B cell (primary cell): ENCODE results near the gene GANAB. TPM values are rescaled to one million over a fixed set of nuclear protein-coding genes. Genes with fewer than 3 reads are reported as not detected.
A peak's percentile ranks its signal among the peaks of the same experiment; 100 is the strongest.

ENCODE experiments used
- ATAC-seq: fragments of 200-7000 bp; cut with Tn5 transposase; one replicate; pipeline ENCODE4 v1.10.0; 2021; ENCODE audit warnings: low read depth, mild to moderate bottlenecking, moderate number of reproducible peaks, moderate library complexity
- CTCF ChIA-PET: fragments of 350-600 bp; sonication (Branson Sonifier 250); formaldehyde crosslinking; loops from one replicate; lab custom pipeline; 2021; ENCODE audit warnings: antibody characterized with exemption, inconsistent platforms; lab: Charles Lee
- POLR2A ChIA-PET: fragments of 350-600 bp; sonication (Branson Sonifier 250); formaldehyde crosslinking; loops from one replicate; lab custom pipeline; 2021; ENCODE audit warnings: antibody characterized with exemption; lab: Charles Lee
- DNase-seq: peaks from one replicate; pipeline ENCODE4 v3.0.0; 2013
- H2AFZ ChIP-seq: 2 replicates; pipeline ENCODE4 v1.6.1; 2012; ENCODE audit warnings: mild to moderate bottlenecking, low read depth, low read length; ENCODE audit not compliant: insufficient read depth, poor library complexity, severe bottlenecking
- H3K27ac ChIP-seq, 2 donors: 1 replicate in 1 of 2; 2 replicates in 1 of 2; pipeline ENCODE4 v1.5.1; 2012 to 2013; ENCODE audit warnings: low read length in 2 of 2, mild to moderate bottlenecking in 2 of 2, moderate library complexity in 1 of 2
- H3K27me3 ChIP-seq, 4 experiments: fragments of 200-600 bp in 1 of 4; sonication (generic) in 1 of 4; replicated peaks in 1 of 4; 1 replicate in 2 of 4; 2 replicates in 2 of 4; pipeline versions ENCODE4 v1.6.1 to v1.7.0; 2013 to 2016; ENCODE audit warnings: low read length in 3 of 4, mild to moderate bottlenecking in 2 of 4, mixed read lengths in 1 of 4, moderate library complexity in 1 of 4; ENCODE audit not compliant: insufficient read depth in 4 of 4, control insufficient read depth in 3 of 4; ENCODE audit errors: control extremely low read depth in 1 of 4
- H3K36me3 ChIP-seq, 2 experiments: replicated peaks in 1 of 2; 1 replicate in 1 of 2; 2 replicates in 1 of 2; pipeline versions ENCODE4 v1.6.1 to v1.7.1; 2013; ENCODE audit warnings: low read length in 1 of 2; ENCODE audit not compliant: insufficient read depth in 2 of 2, control insufficient read depth in 1 of 2; ENCODE audit errors: control extremely low read depth in 1 of 2, extremely low read depth in 1 of 2
- H3K4me1 ChIP-seq, 2 donors: fragments of 200-600 bp in 1 of 2; sonication (generic) in 1 of 2; 1 replicate in 1 of 2; 2 replicates in 1 of 2; pipeline versions ENCODE4 v1.5.1 to v1.6.1; 2013 to 2017; ENCODE audit warnings: low read length in 2 of 2; ENCODE audit not compliant: control insufficient read depth in 2 of 2, insufficient read depth in 2 of 2
- H3K4me2 ChIP-seq: replicated peaks from 2 replicates; pipeline ENCODE3; 2012; ENCODE audit warnings: mild to moderate bottlenecking, low read depth, low read length; ENCODE audit not compliant: poor library complexity, severe bottlenecking
- H3K4me3 ChIP-seq, 5 experiments: fragments of 200-600 bp in 1 of 5; sonication (generic) in 1 of 5; 1 replicate in 3 of 5; 2 replicates in 2 of 5; pipeline versions ENCODE4 v1.5.1 to v1.7.0; 2011 to 2016; ENCODE audit warnings: low read length in 4 of 5, mild to moderate bottlenecking in 4 of 5, low read depth in 2 of 5, control low read depth in 1 of 5, moderate library complexity in 1 of 5; ENCODE audit not compliant: insufficient read depth in 1 of 5; ENCODE audit errors: control extremely low read depth in 1 of 5, extremely low read depth in 1 of 5
- H3K79me2 ChIP-seq: fragments of 200-600 bp; sonication (generic); one replicate; pipeline ENCODE4 v1.6.0; 2016; ENCODE audit warnings: low read length; ENCODE audit not compliant: control insufficient read depth, insufficient read depth
- H3K9ac ChIP-seq: fragments of 200-600 bp; sonication (generic); 2 replicates; pipeline ENCODE4 v1.6.1; 2017; ENCODE audit warnings: mild to moderate bottlenecking, low read length, moderate library complexity
- H3K9me3 ChIP-seq, 3 donors: one replicate each; pipeline versions ENCODE4 v1.6.1 to v1.7.1; 2013; ENCODE audit warnings: low read length in 2 of 3; ENCODE audit not compliant: control insufficient read depth in 2 of 3, insufficient read depth in 1 of 3; ENCODE audit errors: control extremely low read depth in 1 of 3
- H4K20me1 ChIP-seq: 2 replicates; pipeline ENCODE4 v1.6.0; 2012; ENCODE audit warnings: mild to moderate bottlenecking, low read length; ENCODE audit not compliant: insufficient read depth, control insufficient read depth, poor library complexity, severe bottlenecking
- H3K27ac Mint-ChIP-seq: one replicate; pipeline ENCODE4 v1.8.0; 2021; ENCODE audit warnings: mixed read lengths
- H3K27me3 Mint-ChIP-seq: one replicate; pipeline ENCODE4 v1.8.0; 2021; ENCODE audit warnings: mixed read lengths
- H3K4me1 Mint-ChIP-seq: one replicate; pipeline ENCODE4 v1.8.0; 2021; ENCODE audit warnings: mixed read lengths
- H3K4me3 Mint-ChIP-seq: one replicate; pipeline ENCODE4 v1.8.0; 2021; ENCODE audit warnings: mixed read lengths
- H3K9me3 Mint-ChIP-seq: one replicate; pipeline ENCODE4 v1.8.0; 2022; ENCODE audit warnings: mixed read lengths; ENCODE audit not compliant: insufficient read depth
- EZH2 ChIP-seq: IDR thresholded peaks from 2 replicates; pipeline ENCODE4 v1.6.1; 2012; ENCODE audit warnings: borderline replicate concordance, low read depth, mild to moderate bottlenecking, moderate library complexity, low read length; ENCODE audit not compliant: insufficient read depth, poor library complexity, severe bottlenecking
- WGBS: methylation state at CpG from one replicate; pipeline ENCODE4 v1.1.5; 2013; ENCODE audit warnings: missing lambda C conversion rate; ENCODE audit not compliant: insufficient coverage; 5-methylcytosine and 5-hydroxymethylcytosine counted together
- intact Hi-C: fragments of 100-400 bp; cut with micrococcal nuclease; formaldehyde crosslinking; loops from one replicate; pipeline ENCODE4 v1.10.0; 2022
- polyA plus RNA-seq: library from polyadenylated mRNA; depleted of rRNA; stranded (reverse); fragments of >200 nt; gene quantifications from 2 replicates; pipeline ENCODE4 v1.2.3, GENCODE V29; 2012
- total RNA-seq, 2 donors: library from RNA; stranded (reverse); fragments of 120-200 nt in 1 of 2; gene quantifications; 1 replicate in 1 of 2; 2 replicates in 1 of 2; pipeline versions ENCODE4 v1.2.3 to v1.2.4, GENCODE V29; 2013 to 2022
- TF ChIP-seq, protein P1 (sequence below): fragments of 200-600 bp; IDR thresholded peaks from one replicate; pipeline ENCODE4 v1.8.0; 2022; ENCODE audit warnings: antibody characterized with exemption, mild to moderate bottlenecking

GANAB gene
- total and polyA plus RNA-seq, 2 donors (not counting 1 experiment from before 2014, with no cell fraction given) = 98.7 to 204 TPM

DNA sequence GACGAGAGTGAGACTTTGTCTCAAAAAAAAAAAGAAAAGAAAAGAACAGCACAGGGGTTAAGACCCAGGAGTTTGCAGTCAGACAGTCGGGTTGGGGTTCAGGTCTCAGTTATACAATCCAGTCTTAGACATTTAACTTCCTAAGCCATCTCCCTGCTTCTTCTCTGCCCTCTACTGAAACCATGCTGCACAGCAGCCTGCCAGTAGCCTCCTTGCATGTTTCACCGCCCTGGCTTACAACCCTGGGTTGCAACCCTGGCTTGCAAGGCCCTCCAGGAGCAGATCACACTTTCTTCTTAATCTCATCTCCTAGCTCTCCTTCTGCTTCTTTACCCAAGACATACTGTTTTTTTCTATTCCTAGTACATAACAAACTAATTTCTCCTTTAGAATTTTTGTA is 18.7 kb downstream of the GANAB start:
- H3K27ac Mint-ChIP-seq = peak overlapping the region; percentile 59
- TF ChIP-seq, protein P1, sequence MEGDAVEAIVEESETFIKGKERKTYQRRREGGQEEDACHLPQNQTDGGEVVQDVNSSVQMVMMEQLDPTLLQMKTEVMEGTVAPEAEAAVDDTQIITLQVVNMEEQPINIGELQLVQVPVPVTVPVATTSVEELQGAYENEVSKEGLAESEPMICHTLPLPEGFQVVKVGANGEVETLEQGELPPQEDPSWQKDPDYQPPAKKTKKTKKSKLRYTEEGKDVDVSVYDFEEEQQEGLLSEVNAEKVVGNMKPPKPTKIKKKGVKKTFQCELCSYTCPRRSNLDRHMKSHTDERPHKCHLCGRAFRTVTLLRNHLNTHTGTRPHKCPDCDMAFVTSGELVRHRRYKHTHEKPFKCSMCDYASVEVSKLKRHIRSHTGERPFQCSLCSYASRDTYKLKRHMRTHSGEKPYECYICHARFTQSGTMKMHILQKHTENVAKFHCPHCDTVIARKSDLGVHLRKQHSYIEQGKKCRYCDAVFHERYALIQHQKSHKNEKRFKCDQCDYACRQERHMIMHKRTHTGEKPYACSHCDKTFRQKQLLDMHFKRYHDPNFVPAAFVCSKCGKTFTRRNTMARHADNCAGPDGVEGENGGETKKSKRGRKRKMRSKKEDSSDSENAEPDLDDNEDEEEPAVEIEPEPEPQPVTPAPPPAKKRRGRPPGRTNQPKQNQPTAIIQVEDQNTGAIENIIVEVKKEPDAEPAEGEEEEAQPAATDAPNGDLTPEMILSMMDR = no peak
- no peak for TF ChIP-seq EZH2
- no peak overlapping the region for H3K9ac ChIP-seq
- H3K9me3 Mint-ChIP-seq = no peaks in the 10 kb centered on the region
- POLR2A ChIA-PET = interaction anchor here (0.7 to 1.1 kb wide), 2 partner anchors 19 to 25 kb away, joined by 4 read pairs; partner anchors contain the start of gene INTS5
- no peak overlapping the region for H3K4me3 ChIP-seq
- peaks cover 26 to 64% of the 10 kb centered on the region in 2 experiments for H3K36me3 ChIP-seq
- H3K4me2 ChIP-seq = no peak overlapping the region
- 89% methylated on average over 2 of the region's 3 CpGs for WGBS
- peaks cover 7% of the 10 kb centered on the region for H3K79me2 ChIP-seq
- no peak overlapping the region for H3K4me3 Mint-ChIP-seq
- DNase-seq (no peak), ATAC-seq (no peak)
- H3K4me1 ChIP-seq = no peaks in the 10 kb centered on the region
- H2AFZ ChIP-seq = no peak overlapping the region
- no peaks in the 10 kb centered on the region for H4K20me1 ChIP-seq
- no peaks in the 10 kb centered on the region for H3K27me3 ChIP-seq
- H3K27ac ChIP-seq = no peak overlapping the region
- no peaks in the 10 kb centered on the region for H3K9me3 ChIP-seq
- H3K4me1 Mint-ChIP-seq = no peaks in the 10 kb centered on the region
- CTCF ChIA-PET = interaction anchor here (0.6 to 1.5 kb wide), 2 partner anchors 16 to 70 kb away, joined by 3 to 4 read pairs; no protein-coding TSS in a partner anchor
- intact Hi-C loops = no loop called here
- no peaks in the 10 kb centered on the region for H3K27me3 Mint-ChIP-seq

DNA sequence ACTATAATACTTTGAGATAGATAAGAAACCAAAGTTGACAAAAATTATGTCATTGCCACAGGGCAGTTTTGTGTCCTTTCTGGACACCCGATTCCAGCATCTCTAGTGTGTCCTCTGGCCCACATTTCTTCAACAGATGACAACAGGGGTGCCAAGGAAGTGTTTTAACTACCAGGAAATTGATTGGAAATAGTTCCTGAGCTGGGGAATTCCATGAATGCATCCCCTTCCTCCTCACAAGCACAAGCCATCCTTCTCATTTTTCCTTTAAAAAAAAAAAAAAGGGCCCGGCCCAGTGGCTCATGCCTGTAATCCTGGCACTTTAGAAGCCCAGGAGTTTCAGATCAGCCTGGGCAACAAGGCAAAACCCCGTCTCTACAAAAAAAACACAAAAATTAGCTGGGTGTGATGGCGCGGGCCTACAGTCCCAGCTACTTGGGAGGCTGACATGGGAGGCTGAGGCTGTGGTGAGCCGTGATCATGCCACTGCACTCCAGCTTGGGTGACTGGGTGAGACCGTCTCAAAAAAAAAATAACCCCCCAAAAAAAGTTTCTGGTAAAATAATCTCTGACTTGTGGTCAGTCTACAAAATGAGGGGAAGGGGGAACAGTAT is 23.8 kb downstream of the GANAB start:
- ATAC-seq = no peak
- no peak for DNase-seq
- peak overlapping the region in 1 of 5 experiments; percentile 80 for H3K4me3 ChIP-seq
- H3K27me3 Mint-ChIP-seq = no peaks in the 10 kb centered on the region
- ChIA-PET POLR2A (interaction anchor here (0.6 to 3.6 kb wide), 12 partner anchors 15 to 229 kb away, joined by 3 to 33 read pairs (median 6); partner anchors contain the start of genes BSCL2, C11orf98, CSKMT and GNG3), CTCF (interaction anchor here (0.6 to 4.4 kb wide), 14 partner anchors 8 to 258 kb away, joined by 3 to 35 read pairs (median 4); partner anchors contain the start of genes C11orf98, CSKMT, EML3 and LBHD1)
- no peaks in the 10 kb centered on the region for H3K9me3 ChIP-seq
- H3K9ac ChIP-seq = peak overlapping the region; percentile 93
- intact Hi-C loops = loop anchor here (1.0 to 2.0 kb wide), 8 partner anchors 10 to 139 kb away; partner anchors contain the start of genes C11orf98, CSKMT, EML3 and GANAB
- H3K4me1 ChIP-seq = peaks cover 11 to 19% of the 10 kb centered on the region in 2 donors
- H3K4me2 ChIP-seq = peak overlapping the region; percentile 92
- peaks cover 13% of the 10 kb centered on the region for H3K79me2 ChIP-seq
- TF ChIP-seq, protein P1 = no peak
- no peak for TF ChIP-seq EZH2
- H3K36me3 ChIP-seq = peaks cover 7 to 27% of the 10 kb centered on the region in 2 experiments
- H3K27me3 ChIP-seq = no peaks in the 10 kb centered on the region
- H4K20me1 ChIP-seq = no peaks in the 10 kb centered on the region
- H2AFZ ChIP-seq = peak overlapping the region; percentile 85
- H3K9me3 Mint-ChIP-seq = no peaks in the 10 kb centered on the region
- peak overlapping the region; percentile 88 to 98 for H3K27ac ChIP-seq
- H3K27ac Mint-ChIP-seq = peak overlapping the region; percentile 90
- H3K4me1 Mint-ChIP-seq = peaks cover 23% of the 10 kb centered on the region
- H3K4me3 Mint-ChIP-seq = peak overlapping the region; percentile 98
- WGBS = 83% methylated on average over 1 of the region's 7 CpGs
